Stimulated activated CD4-positive, alpha-beta T cell treated with anti-CD3 and anti-CD28 coated beads, Interleukin-2, amount 100 ng/mL, for 4 hours (primary cell): Measurements from ENCODE around the gene OTC.

Source experiments
- DNase-seq: peaks from one replicate; pipeline ENCODE4 v3.0.0-alpha.2; 2020; ENCODE audit warnings: low read depth

OTC gene

DNA sequence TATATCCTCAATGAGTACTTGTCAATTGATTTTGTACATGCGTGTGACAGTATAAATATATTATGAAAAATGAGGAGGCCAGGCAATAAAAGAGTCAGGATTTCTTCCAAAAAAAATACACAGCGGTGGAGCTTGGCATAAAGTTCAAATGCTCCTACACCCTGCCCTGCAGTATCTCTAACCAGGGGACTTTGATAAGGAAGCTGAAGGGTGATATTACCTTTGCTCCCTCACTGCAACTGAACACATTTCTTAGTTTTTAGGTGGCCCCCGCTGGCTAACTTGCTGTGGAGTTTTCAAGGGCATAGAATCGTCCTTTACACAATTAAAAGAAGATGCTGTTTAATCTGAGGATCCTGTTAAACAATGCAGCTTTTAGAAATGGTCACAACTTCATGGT is at the start of gene OTC:
OTC (plus strand) TSS at position 243 of the 400 bp plus-strand sequence; CDS start at position 336, 93 bp downstream.
- DNase-seq: no peak

DNA sequence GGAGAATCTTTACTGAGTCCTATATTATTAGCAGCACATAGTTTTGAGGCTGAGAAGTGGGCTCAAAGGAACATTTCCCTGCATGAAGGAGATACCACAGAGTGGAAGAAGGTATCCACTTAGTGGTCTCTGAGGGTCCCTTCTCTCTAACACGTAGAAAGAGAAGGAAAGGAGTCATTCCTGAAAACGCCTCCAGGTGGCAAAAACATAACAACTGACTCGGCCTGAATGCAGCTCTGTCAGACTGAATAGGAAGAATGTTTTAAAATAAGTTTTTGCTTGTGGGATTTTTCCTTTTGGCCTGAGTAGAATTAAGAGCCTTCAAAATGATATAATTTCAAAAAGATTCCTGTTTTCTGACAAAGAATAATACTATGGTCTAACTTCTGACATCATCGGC is 48.4 kb upstream of the OTC start:
- no peak for DNase-seq

DNA sequence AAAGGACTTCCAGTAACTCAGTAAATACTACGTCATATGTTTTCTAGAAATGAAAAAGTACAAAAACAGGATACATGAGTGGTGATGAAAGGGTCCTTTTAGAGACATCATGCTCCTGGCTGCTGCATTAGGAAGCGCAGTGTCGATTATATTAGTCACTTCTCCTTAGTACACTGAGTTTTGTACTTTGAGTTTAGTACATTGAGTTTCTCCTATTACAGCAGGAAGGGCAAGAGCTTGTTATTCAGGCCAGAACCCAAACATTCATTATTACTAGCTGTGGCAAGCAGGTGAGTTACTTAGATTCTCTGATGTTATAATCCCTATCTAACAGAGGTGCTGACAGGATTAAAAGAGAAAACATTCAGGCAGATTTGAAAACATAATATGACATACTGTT is 46.4 kb upstream of the OTC start:
- DNase-seq: no peak

DNA sequence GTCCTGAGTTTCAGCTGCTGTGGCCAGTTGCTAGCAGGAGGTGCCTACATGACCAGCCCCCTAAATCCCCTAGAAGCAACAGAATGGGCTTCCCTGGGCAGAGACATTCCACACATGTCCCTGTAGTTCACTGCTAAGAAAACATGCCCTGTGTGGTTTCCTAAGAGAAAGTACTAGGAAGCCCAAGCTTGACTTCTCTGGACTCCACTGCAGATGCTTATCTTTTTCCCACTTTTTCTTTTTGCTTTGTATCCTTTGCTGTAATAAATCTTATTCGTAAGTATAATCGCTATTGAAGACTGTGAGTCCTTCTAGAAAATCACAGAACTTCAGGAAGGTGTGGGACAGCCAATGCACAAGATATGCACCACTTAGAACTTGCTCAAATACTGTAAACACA is 40.7 kb upstream of the OTC start:
- DNase-seq: no peak

DNA sequence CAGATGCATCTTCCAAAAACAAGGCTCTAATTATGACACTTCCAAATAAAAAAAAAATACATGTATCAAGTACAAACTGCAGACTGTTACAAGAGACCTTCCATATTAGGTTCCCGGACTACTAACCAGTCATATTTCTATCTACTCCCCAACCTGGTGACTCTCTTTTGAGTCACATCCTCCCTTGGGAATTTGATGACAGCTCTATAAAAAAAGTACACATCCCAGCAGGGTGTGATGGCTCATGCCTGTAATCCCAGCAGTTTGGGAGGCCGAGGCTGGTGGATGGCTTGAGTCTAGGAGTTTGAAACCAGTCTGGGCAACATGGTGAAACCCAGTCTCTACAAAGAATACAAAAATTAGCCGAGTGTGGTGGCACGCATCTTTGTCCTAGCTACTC is 40.0 kb upstream of the OTC start:
- no peak for DNase-seq

DNA sequence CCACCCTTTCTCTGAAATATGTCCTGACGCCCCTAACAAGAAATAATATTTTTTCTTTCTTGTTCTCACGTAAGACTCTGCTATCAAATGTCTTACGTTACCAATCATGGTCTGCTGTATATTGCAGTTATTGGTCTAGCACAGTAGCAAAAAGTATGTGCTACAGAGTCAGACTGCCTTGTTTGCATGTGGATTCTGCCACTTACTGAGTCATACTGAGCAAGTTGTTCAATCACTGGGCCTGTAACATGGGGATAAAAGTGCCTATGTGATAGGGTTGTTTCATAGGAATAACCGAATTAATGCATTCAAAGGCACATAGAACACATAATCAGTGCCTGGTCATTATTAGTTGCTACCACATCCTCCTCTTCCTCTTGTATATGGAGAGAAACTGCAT is 39.2 kb upstream of the OTC start:
- no peak for DNase-seq

DNA sequence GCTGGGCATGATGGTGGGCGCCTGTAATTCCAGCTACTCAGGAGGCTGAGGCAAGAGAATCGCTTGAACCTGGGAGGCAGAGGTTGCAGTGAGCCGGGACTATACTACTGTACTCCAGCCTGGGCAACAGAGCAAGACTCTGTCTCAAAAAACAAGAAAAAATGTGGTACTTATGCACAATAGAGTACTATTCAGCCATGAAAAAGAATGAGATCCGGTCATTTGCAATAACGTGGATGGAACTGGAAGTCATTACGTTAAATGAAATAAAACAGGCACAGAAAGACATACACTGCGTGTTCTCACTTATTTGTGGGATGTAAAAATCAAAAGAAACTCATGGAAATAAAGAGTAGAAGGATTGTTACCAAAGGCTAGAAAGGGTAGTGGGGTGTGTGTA is 37.2 kb upstream of the OTC start:
- no peak for DNase-seq

DNA sequence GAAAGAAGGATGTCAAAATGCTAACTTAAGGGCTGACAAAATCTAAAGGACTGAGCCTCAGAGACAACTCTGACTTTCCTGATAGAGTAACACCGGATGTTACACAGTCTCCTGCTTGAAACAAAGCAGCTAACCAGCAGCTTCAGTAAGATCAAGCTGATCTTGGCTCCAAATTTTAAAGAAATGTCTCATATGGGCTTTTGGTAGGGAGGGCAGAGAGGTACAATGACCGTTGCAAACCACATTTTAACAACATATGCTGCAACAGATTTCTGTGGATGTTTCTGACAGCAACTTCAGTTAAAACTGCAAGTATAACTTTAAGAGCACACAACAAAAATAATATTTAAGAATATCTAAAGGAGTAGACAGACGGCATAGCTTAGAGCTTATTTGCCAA is 34.2 kb upstream of the OTC start:
- DNase-seq: no peak

DNA sequence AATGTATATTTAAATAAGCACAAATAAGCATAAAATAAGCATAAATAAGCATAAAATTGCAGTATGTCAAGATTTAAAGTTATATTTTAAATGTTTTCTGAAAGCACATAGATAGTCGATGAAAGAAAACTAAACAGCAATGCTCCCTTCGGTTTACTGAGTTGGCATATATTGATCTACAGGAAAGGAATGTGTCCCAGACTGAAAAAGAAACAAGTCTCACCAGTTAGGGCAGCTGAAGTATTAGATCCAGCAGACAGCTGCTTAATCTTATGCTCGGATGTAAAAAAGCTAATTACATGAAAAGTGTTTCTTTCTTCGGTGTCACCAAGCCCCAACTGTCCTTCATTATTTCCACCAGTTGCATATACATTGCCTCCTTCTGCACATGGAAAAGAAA is 33.8 kb upstream of the OTC start:
- no peak for DNase-seq

DNA sequence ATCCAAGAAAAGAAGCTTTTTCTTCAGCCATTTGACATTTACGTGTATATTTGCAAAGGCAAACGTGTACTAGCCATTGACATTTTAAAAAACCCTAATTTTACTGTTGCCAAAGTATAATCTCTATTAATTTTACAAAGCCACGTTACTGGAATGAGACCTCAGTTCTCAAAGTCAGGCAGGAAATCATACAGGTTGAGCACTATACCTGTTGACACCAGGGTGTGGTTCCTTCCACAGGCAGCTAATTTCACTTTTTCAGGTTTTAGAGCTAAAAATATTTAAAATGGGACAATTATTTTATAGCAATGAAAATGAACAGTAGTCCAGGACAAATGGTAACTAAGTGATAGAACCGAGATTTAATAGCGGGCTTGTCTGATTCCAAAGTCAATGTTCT is 31.6 kb upstream of the OTC start:
- DNase-seq: no peak

DNA sequence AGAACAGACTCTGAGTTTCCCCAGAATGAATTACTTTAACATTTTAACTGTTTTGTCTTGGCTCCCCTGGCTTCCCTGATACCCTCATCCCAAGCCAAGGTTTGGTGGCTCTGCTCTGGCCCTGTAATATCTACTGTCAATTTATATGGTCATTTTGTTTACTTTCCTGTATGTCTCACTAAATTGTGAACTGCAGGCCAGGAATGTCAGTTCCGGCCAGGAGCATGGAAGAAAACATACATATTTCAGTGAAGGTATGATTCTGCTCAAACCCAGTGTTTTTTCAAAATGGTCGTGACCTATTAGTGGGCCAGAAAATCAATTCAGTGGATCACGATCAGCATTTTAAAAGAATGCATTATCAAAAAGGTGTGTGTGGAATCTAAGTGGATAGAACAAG is 26.3 kb upstream of the OTC start:
- DNase-seq: no peak

DNA sequence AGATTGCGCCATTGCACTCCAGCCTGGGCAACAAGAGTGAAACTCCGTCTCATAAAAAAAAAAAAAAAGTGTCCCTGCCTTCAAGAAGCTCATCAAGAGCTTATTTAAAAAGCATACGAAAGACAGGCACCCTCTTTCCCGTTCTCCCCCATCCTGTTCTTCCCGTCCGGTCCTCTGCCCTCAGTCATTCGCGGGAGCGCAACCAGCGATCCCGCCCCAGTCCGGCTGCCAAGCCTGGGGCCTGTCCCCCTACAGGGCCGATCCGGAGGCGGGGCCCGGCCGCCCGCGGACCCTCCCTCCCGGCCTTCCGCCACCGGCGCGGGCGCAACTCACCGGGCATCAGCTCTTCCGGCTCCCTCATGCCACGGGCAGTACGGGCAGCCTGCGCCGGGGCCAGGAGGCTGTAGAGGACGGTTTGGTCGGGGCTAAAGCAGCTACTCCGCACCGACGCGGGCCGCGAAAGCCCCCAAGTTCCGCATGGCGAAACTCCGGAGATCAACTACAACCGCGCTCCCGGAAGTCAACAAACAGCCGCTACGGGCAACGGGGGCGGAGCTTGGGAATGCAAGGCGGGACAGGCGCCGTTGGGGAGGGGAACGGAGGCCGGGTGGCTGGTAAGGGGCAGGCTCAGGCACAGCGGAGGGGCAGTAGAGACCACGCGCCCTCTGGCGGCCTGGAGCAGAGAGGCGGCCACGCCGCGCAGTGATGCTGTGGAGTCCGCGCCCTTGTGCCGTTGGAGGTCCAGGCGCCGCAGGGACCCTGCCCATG is 25.2 kb upstream of the OTC start, which contains the start of gene RPGR:
RPGR (minus strand) TSS at position 503 of the 768 bp plus-strand sequence; CDS start at position 361, 142 bp downstream.
- DNase-seq: peak; percentile 83

DNA sequence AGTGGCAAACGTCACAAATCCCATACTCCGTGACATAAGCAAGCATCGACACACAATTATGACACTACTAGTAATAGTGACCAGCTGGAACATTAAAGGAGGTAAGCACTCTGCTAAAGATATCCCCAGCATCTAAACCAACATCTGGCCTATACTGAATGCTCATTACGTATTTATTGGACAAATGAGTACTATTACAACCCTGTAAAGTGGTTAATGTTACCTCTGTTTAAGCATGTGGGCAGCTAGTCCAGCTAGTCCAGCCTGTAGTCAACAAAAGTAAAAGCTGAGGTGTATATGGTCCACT is 24.7 kb upstream of the OTC start:
- no peak for DNase-seq

DNA sequence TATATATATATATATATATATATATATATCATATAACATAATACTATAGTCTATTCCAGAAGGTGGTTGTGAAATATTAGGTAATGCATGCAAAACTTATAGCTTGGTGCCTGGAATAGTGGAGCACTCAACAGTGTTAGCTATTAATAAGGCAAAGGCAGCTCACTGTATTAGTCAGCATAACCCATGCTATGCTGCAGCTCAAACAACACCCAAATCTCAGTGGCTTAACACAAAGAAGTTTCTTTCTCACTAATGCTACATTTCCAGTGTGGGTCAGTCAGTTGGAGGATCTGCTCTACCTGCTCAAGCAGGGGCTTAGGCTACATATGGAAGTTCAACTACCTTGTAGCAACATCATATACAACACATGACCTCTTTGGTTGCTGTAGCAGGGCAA is 19.9 kb upstream of the OTC start:
- DNase-seq: no peak

DNA sequence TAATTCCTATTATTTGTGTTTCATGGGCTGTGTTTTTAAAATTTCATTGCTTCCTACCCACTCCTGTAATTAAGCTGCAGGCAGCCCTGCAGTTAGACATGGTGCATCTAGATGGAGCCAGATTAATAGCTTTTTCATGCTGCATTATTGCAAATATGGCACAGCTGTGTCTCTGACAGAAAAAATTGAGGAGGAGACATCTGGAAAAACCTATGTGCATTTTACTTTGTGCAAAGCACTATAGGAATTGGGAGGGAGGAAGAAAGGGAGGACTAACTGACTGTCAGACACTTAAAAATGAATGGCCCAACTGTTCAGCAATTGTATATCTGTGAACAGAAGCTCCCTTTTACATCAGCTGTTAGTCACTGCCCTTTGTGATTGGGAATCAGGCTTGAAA is 17.0 kb upstream of the OTC start:
- DNase-seq: no peak

DNA sequence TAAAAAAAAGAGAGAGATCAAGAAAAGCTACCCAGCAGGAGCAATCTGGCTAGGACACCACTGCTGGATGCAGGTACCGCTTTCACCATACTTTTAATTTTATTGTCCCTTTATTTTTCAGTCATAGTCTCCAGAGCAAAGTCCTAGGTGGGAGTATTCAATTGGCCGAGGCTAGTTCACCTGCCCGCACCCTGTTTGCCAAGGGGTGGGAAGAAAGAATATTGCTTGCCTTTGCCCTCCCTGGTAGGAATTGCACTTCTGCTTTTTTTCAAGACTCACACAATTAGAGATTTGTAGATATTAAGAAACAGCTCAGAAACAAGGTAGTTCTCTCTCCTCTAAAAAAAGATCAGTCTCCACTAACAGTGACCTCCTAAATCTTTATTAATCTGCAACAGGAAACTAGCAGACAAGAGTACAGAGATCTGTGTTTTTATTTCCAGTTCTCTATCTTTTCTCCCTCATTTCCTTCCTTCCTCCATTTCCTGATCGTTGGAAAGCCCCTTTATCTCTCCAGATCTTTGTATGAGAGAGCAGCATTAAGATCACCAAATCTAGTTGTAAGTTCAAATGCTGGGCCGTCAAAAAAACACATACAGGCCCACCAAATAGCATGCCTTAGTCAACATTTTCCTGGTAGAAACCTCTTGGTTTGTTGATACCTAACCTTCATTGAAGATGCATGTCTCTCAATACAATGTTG is 15.7 kb upstream of the OTC start:
- no peak for DNase-seq

DNA sequence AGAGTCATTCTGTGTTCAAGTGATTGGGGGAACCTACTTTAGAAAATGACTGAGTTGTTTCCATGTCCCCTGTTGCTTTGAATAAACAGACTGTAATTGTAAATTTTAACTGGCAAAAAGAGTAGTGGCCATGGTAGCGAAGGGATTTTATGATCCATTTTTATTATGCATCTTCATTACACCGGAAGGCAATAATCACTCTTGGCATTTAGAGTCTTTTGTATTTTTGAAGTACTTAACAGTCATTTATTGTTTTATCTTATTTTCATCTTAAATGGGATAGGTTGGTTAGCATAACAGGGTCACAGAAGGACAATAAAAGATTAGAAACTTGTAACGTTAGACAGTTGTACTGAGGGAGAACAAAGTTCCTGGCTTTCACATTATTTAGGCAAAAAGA is 11.0 kb upstream of the OTC start:
- DNase-seq: no peak

DNA sequence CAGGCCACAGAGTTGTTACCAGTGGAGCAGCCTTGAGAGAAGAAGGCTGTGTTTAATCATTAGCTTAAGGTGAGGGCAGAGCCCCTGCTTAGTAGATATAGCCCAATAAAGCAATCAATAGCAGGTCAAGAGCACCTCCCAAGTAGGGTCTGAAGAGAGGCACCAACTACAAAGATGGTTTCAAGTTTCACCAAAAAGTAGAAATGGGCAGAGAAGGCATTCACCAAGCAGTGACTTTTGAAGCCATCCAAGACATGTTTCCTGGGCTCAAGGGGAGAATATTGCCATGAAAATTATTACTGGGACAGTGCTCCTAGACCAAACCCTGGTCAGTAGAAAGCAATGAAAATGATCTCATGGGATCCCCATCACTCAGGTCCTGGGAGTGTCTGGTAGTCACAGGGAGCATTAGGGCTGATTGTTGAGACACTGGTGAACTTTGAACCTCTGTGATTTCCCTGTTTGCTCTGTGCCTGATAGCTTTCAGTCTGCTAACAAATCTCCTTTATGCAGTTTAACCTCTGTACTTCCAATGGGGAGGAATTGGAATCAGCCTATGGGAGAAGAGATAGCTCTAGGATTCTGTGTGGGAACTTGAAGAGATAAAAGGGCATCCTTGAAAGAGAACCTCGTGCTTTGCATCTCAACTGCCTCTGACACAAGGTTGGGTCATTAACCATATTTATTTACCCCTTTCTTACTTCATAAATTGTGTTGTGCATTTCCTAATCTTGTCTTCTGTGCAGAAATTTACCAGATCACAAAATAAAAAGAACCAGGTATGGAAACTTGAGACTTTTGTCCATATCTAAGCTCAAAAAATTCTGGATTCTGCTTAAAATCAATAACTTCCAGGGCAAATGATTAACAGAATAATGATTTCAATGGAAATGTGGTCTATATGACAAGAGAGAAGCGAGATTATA is 9.3 kb upstream of the OTC start:
- no peak for DNase-seq

DNA sequence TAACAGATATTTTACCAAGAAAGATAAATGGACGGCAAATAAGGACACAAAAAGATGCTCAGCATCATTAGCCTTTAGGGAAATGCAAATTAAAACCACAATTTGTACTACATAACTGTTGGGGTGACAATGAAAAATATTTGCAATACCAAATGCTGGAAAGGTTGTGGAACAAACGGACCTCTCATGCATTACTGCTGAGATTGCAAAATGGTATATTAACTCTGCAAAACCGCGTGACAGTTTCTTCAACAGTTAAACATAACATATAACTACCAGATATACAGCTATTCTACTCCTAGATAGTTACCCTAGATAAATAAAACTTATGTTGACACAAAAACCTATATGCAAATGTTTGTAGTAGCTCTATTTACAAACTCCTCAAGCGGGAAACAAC is 6.3 kb upstream of the OTC start:
- no peak for DNase-seq

DNA sequence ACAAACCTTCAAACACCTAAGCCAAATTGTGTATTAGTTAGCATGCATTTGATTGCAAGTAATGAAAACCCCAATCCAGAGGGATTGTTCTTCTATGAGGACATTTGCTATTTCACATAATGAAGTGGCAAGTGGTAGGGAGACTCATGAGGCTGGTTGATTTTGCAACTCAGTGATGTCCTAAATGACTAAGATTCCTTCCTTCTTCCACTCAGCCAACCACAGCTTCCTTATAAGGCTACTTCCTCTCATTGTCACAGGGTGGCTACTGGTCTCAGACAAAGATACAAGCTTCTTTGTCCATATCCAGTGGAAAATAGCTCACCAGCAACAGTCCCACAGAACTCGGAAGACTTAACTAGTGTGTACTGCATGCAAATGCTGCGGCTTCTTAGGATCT is 5.3 kb upstream of the OTC start:
- DNase-seq: no peak

DNA sequence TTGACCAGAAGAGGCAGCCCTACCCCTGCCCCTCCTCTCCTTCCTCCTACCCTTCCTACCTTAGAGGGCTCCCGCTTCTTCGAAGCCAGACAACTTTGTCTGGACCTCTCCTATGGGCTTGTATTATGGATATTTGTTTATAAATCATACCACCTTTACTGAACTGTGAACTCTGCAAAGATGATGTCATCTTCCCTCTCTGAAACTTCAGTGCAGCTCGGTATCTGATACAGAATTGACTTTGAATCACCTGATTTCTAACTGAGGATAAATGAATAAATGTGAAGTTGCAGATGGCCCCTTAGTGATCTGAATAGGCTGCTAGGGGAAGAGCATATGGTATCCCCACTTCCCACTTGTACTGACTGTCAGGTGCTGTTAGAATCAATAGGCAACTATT is 1.1 kb upstream of the OTC start:
- no peak for DNase-seq

DNA sequence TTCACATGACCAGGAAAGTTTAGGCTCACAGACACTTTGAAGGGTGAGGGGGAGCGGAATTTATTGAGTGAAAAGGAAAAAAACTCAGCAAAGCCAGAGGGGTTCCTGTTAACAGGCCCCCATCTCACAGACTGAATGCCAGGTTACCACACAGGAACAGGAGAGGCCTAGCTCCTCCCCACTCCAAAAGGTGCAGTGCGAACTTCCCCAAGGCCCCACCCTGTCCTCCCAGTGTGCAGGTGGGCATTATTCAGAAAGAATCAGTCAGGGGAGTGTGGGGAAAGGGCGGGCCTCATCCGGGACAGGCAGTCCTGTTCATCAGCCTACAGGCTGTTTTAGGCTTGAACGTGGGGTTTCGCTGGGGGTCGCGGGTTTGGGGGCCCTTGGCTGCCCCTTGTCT is 4.0 kb downstream of the OTC start:
- no peak for DNase-seq
